H1 (cell line): ENCODE measurements around the gene MRPL55. TPM values are rescaled to one million over a fixed set of nuclear protein-coding genes. Genes with fewer than 3 reads are reported as not detected.

Experiments used
- BCL11A ChIP-seq, 2 experiments: IDR thresholded peaks; one replicate each; pipeline ENCODE4 v1.6.1; 2011; ENCODE audit warnings: low read depth in 2 of 2, low read length in 2 of 2, mild to moderate bottlenecking in 2 of 2
- CHD2 ChIP-seq: IDR thresholded peaks from 2 replicates; pipeline ENCODE4 v1.6.1; 2012; ENCODE audit warnings: low read length, improper control_type of control experiment
- CHD7 ChIP-seq: fragments of 300-600 bp; sonication (generic); IDR thresholded peaks from 2 replicates; pipeline ENCODE4 v1.7.1; 2012; ENCODE audit warnings: low read length, moderate library complexity, mild to moderate bottlenecking, inconsistent platforms; ENCODE audit not compliant: insufficient replicate concordance
- CTBP2 ChIP-seq: IDR thresholded peaks from 2 replicates; pipeline ENCODE4 v1.7.0; 2011; ENCODE audit warnings: borderline replicate concordance, mild to moderate bottlenecking, moderate library complexity, mixed read lengths, low read length; ENCODE audit not compliant: insufficient read depth, insufficient read length
- E2F6 ChIP-seq: IDR thresholded peaks from 2 replicates; pipeline ENCODE4 v1.6.1; 2012; ENCODE audit warnings: inconsistent platforms
- JUND ChIP-seq: IDR thresholded peaks from 2 replicates; pipeline ENCODE4 v1.6.1; 2011; ENCODE audit warnings: mild to moderate bottlenecking, improper control_type of control experiment, low read length
- POU5F1 ChIP-seq: IDR thresholded peaks from 2 replicates; pipeline ENCODE4 v1.6.1; 2011; ENCODE audit warnings: low read depth, mild to moderate bottlenecking, low read length, moderate library complexity
- SP2 ChIP-seq: IDR thresholded peaks from 2 replicates; pipeline ENCODE4 v1.6.1; 2012; ENCODE audit warnings: mild to moderate bottlenecking, low read length, inconsistent platforms
- SRF ChIP-seq: IDR thresholded peaks from 2 replicates; pipeline ENCODE4 v1.6.1; 2011; ENCODE audit warnings: mild to moderate bottlenecking, low read depth, low read length, moderate library complexity
- TAF1 ChIP-seq: IDR thresholded peaks from 2 replicates; pipeline ENCODE4 v1.6.1; 2011; ENCODE audit warnings: mild to moderate bottlenecking, low read depth, low read length
- TCF12 ChIP-seq: IDR thresholded peaks from 2 replicates; pipeline ENCODE4 v1.6.1; 2011; ENCODE audit warnings: low read depth, mild to moderate bottlenecking, low read length
- YY1 ChIP-seq: IDR thresholded peaks from 2 replicates; pipeline ENCODE4 v1.6.1; 2011; ENCODE audit warnings: low read depth, mild to moderate bottlenecking, low read length
- polyA plus RNA-seq, 7 experiments: library from polyadenylated mRNA; depleted of rRNA in 3 of 7; stranded (reverse) in 5 of 7; unstranded in 2 of 7; fragments of >200 nt in 5 of 7; fragments of 200-250 nt in 2 of 7; gene quantifications; 1 replicate in 5 of 7; 2 replicates in 1 of 7; 4 replicates in 1 of 7; pipeline versions ENCODE4 v1.2.1 to v1.2.3, GENCODE V29; 2011 to 2013; ENCODE audit warnings: missing spikeins in 2 of 7, mixed read lengths in 2 of 7
- total RNA-seq: library from RNA; stranded (reverse); fragmentation: NEBNext Ultra II Directional; extraction: Animal tissue kit (Norgen Biotek cat#: 25700); gene quantifications from 2 replicates; pipeline ENCODE4 v1.2.1, GENCODE V29; 2021

The MRPL55 gene
- total and polyA plus RNA-seq, 2 of the 8 experiments (the other 6 are each of a cell fraction or from before 2014, with no cell fraction given): 59.0 to 244 TPM

GRCh38 chr1:228107636-228108035, 1.5 kb downstream of the MRPL55 start (continued):
- TF ChIP-seq CHD7 (no peak), TCF12 (no peak), CHD2 (no peak), POU5F1 (no peak), TAF1 (no peak), YY1 (no peak), JUND (no peak), CTBP2 (no peak), SP2 (no peak), SRF (no peak), BCL11A (IDR thresholded peaks at IDR 0.05; ENCODE audit: low read depth in 2 of 2, low read length in 2 of 2) (no peak), E2F6 (no peak)
